HG03558 (cell line): ENCODE measurements around the gene FHAD1.

Experiments
- ATAC-seq: cut with Tn5 transposase; IDR thresholded peaks from one replicate; pipeline ENCODE4 v1.9.1; 2021; ENCODE audit warnings: moderate number of reproducible peaks; ENCODE audit not compliant: unreplicated experiment; ENCODE audit errors: extremely low read depth

The FHAD1 gene

DNA sequence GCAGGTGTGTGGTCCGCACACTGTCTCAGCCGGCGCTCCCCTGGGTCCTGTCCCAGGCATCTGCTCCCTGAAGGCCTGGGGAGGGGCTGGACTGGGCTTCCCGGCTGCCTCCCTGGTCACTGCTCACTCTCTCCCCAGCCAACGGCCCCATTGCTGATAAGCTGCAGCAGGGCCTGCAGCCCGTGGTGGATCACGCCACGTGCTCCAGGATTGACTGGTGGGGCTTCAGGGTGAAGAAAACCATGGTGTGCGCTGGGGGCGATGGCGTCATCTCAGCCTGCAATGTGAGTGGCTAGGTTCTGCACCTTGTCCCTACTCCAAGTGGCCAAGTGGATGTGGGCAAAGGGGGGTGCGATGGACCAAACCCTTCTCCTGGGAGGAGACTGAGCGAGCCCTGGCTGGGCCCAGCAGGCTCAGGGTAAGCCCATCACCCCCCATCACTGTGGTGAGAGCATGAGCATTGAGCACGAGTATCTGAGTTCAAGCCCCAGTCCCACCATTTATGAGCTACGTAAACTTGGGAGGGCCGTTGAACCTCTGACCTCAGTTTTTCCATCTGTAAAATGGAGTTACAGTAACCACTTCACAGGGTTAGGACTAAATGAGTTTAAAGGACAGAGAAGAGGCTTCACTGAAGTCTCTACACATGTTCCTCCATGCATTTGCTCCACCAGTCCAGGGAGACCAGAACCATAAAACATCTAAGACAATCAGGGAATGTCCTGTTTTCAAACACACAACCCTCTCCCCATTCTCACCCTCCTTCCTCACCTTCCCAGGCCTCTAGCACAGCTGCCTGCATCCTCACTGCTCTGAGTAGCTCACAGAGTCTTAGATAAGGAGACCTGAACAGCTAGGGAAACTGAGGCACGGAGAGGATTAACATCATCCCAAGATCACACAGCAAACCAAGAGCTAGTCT lies 197.7 kb downstream of the FHAD1 start:
- ATAC-seq, result no peak

DNA sequence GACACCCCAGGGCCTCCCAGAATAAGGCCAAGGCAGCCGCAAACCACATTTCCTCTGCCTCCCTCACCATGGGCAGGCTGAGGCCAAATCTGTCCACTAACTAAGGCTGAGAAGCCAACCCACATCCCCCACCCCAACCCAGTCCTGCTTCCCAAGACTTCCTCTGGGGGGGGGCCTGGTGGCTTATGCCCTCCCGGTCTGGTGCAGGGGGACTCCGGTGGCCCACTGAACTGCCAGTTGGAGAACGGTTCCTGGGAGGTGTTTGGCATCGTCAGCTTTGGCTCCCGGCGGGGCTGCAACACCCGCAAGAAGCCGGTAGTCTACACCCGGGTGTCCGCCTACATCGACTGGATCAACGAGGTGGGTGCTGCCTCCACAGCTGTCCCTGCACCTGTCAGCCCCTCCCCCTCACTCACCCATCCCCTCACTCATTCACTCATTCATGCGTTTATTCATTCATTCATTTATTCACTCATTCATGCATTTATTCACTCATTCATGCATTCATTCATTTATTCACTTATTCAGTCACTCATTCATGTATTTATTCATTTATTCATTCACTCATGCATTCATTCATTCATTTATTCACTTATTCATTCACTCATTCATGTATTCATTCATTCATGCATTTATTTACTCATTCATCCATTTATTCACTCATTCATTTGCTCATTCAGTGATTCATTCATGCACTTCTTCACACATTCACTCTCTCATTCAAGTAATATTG lies 198.5 kb downstream of the FHAD1 start:
- ATAC-seq, result no peak

DNA sequence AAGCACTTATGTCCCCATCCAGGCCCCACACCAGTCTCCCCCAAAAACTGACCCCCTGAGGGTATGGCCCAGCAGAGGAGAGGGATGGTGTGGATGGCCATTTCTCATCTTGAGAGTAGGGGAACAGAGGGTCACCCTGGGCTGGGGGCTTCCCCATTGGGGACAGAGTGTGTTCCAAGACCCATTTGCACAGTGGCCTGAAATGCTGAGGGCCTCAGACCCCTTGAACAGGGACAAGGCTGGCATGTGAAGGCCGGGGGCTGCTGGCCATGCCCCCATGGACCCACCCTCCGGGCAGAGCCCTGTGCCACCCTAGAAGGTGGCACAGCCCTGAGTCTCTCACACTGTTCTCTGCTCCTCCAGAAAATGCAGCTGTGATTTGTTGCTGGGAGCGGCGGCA lies 199.2 kb downstream of the FHAD1 start:
- no peak for ATAC-seq
